ENCODE results near the gene B3GAT3. TPM values are rescaled to one million over a fixed set of nuclear protein-coding genes. Genes with fewer than 3 reads are reported as not detected.
A peak's percentile ranks its signal among the peaks of the same experiment; 100 is the strongest.
"Not testable (repeated sequence)": the region's sequence is repeated elsewhere in the genome, so short reads cannot be mapped to it uniquely, and the experiment has no call there.

B3GAT3 gene
- total RNA-seq, 2 donors from 2014 or later, result 69.6 to 79.5 TPM

GRCh38 chr11:62575156-62575555, 46.6 kb downstream of the B3GAT3 start:
- ATAC-seq (no peak), DNase-seq (ENCODE audit: low spot score in 2 of 2) (no peak)
- Mint-ChIP-seq H3K36me3 (peaks cover 47 to 51% of the 10 kb centered on the region in 2 donors), H3K27ac (peak overlapping the region; percentile 99 to 100), H3K9me3 (no peaks in the 10 kb centered on the region)

DNA sequence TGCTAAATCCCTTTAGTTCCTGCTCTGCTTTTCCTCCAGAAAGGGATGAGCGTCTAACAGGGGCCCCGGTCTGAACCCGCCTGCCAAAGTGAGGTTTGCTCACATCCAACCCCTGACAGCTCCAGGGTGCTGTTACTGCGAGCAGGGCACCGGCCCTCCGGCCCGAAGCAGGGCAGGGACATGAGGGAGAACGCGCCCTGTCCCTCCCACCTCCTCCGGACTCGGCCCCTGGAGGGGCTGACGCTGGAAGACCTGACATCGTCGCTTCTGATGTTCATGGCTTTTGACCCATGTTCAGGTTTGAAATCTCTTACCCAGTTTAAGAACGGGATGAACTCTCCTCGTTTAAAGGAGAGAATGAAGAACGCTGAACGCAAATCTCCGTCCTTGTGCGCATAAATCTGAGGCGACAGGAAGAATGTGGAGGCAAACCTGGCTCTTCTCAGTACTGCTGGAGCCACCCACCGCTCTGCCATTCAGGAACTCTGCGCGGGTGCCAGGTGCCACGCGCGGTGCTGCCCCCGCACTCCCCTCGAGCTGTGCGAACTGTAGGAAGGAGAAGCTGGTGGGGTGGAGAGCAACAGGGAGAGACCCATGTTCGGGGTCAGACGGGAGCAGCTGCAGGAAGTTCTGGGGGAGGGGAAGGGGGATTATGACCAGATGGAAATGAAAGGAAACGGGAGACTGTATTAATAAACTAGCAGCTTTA, 47.3 kb downstream of the B3GAT3 start:
- peak overlapping the region; percentile 99 to 100 for H3K27ac Mint-ChIP-seq
- DNase-seq (ENCODE audit: low spot score in 2 of 2) (no peak), ATAC-seq (peak; percentile 12 to 28)
- no peaks in the 10 kb centered on the region for H3K9me3 Mint-ChIP-seq
- peaks cover 51 to 54% of the 10 kb centered on the region in 2 donors for H3K36me3 Mint-ChIP-seq

- ATAC-seq (peak; percentile 96), DNase-seq (ENCODE audit: low spot score in 2 of 2) (peak; percentile 95 to 98)
- Mint-ChIP-seq H3K9me3 (no peaks in the 10 kb centered on the region), H3K36me3 (peaks cover 51 to 55% of the 10 kb centered on the region in 2 donors), H3K27ac (peak within 1 kb of the TSS; percentile 99 to 100)
Observed at GRCh38 chr11:62573592-62574362, 48.0 kb downstream of the B3GAT3 start, which contains the start of gene EEF1G. EEF1G (minus strand) TSS chr11:62573891; CDS start chr11:62573842, 49 bp downstream.

DNA sequence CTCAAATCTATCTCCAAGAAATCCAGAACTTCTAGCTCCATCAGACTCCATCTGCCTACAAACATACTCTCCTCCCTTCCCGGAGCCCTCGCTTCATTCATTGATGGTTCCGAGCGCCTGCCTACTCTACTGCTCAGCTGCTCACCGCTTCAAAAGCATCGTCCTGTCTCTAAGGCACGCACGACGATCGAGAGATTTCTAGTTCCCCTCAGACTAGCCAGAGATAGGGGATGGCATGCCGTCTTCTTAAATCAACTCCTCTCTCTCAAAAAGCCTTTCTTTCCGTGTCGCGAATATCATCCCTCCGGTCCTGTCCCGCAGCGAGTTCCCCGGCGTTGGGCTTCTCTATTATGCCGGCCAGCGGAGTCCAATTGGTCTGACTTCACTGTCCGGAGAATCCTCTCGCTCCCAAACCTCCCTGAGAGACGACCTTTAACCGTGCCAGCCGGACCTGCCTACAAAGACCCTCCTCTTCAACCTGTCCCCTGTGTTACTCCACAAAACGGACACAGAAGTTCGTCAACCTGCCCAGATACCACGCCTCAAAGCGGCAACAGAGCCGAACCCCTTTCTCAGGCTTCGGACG, 48.7 kb downstream of the B3GAT3 start:
- Mint-ChIP-seq H3K27ac (peak overlapping the region; percentile 99 to 100), H3K36me3 (peaks cover 51 to 60% of the 10 kb centered on the region in 2 donors), H3K9me3 (no peaks in the 10 kb centered on the region)
- DNase-seq (ENCODE audit: low spot score in 2 of 2), result no peak
- ATAC-seq, result no peak

DNA sequence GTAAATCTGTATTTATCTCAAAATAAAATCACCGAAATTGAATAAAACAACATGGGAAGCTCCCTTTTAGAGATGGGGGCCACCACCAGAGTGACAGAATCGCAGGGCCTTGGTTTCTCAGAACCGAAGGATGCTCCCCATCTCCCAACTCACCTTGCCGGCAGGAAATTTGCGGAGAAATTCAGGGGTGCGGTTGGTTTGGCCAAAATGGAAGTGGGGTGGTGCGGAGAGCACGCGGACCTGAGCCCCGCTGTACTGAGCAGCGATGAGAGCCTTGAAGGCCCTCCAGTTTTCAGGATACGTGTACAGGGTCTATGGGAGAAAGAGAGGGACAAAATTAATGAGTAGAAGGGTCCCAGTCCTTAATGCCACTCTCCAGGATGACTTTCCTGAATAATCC, 49.4 kb downstream of the B3GAT3 start:
- ATAC-seq, result no peak
- H3K9me3 Mint-ChIP-seq, result no peaks in the 10 kb centered on the region

DNA sequence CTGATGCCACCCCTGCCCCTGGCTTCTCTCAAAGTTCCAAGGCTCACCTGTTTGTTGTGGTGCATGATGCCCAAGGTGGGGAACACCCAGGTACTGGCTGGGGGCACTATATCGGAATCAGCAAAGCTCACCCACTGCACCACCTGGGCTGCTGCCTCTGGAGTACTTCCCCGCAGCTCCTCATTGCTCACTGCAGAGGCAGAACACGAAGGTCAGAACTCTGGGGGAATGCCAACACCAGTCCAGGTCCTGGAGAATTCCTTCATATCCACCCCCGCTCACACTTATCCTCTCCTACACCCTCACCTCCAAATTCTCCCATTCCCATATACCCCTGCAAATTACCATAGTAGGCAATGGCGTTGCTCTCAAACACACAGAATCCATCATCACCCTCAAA, 50.3 kb downstream of the B3GAT3 start:
- H3K9me3 Mint-ChIP-seq; ATAC-seq; DNase-seq (ENCODE audit: low spot score in 2 of 2): not testable (repeated sequence)
- Mint-ChIP-seq H3K36me3 (peaks cover 62 to 73% of the 10 kb centered on the region in 2 donors), H3K27ac (peak overlapping the region; percentile 93 to 99)

More for the DNA sequence above, 49.4 kb downstream of the B3GAT3 start:
- DNase-seq (ENCODE audit: low spot score in 2 of 2), result no peak
- Mint-ChIP-seq H3K36me3 (peaks cover 53 to 63% of the 10 kb centered on the region in 2 donors), H3K27ac (peak overlapping the region; percentile 99 to 100)

DNA sequence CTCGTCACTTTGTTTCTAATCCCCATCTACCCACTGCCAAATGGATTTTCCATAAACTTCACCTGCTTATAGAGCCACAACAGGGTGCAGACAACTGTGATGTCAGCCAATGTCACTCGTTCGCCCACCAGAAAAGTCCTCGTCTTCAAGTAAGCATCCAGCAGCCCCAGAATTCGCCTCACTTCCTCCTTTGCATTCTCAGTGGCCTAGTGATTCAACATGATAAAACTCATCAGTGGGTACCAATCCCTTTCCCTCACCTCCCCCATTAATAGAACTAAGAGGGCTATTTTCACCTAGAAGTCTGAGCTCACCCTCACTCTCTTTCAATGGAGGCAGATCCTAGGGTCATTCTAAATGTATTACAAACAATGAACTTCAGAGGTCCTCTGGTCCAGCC, 50.9 kb downstream of the B3GAT3 start:
- Mint-ChIP-seq H3K36me3 (peaks cover 65 to 79% of the 10 kb centered on the region in 2 donors), H3K27ac (peak overlapping the region; percentile 93 to 99)
- H3K9me3 Mint-ChIP-seq; ATAC-seq; DNase-seq (ENCODE audit: low spot score in 2 of 2): not testable (repeated sequence)

DNA sequence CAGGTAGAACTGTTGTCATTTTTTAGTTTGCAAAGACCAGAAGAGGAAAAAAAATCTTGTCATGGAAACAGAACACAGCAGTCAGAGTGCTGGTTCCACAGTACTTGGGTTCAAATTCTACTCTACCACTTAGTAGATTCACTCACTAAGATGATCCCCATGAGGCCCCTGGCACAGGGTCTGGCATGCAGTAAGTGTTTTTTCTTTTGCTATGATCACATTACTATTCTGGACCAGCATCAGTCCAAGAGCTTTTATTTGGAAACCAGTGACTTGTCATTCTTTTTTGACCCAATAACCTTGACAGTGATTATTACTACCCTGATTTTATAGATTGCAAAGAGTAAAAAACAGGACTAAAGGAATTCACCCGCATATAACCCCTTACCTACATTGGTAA, 52.2 kb downstream of the B3GAT3 start:
- Mint-ChIP-seq H3K9me3 (no peaks in the 10 kb centered on the region), H3K36me3 (peaks cover 56 to 87% of the 10 kb centered on the region in 2 donors), H3K27ac (peak overlapping the region in 1 of 2 donors; percentile 85)
- DNase-seq (ENCODE audit: low spot score in 2 of 2) (no peak), ATAC-seq (no peak)

DNA sequence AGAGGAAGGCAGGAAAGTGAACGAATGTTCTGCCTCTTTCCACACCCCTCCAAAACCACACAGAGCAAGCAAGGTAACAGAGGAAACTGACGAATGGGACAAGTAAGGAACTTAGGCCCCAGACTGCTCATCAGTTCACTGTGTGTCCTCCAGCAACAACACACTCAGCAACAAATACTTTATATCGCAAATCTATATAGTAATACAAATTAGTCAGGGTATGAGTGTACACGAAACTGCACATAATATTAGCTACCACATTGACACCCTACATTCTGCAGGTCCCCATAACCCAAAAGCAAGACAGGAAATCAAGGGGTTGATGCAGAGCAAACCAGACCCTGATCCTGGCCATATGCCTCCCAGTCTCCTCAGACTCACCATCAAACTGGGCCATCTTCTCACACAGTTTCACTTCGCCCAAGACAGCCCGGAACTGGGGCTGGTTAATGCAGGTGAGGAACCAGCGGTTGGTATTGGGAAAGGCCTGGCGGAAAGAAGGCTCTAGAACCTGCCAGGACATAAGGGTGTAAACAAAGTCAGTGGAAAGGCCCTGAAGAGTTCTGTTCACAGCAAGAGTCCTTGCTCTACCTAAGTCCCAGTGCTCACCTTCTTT, 54.7 kb downstream of the B3GAT3 start:
- H3K36me3 Mint-ChIP-seq, result peaks cover 32 to 66% of the 10 kb centered on the region in 2 donors
- DNase-seq (ENCODE audit: low spot score in 2 of 2) (no peak), ATAC-seq (peak; percentile 20 to 21)
- H3K9me3 Mint-ChIP-seq, result no peaks in the 10 kb centered on the region
- H3K27ac Mint-ChIP-seq, result peak overlapping the region; percentile 70 to 85

- Mint-ChIP-seq H3K9me3 (no peaks in the 10 kb centered on the region), H3K36me3 (peaks cover 29 to 64% of the 10 kb centered on the region in 2 donors), H3K27ac (peak overlapping the region; percentile 3 to 70)
- ATAC-seq (no peak), DNase-seq (ENCODE audit: low spot score in 2 of 2) (no peak)
Observed at GRCh38 chr11:62566247-62566646, 55.5 kb downstream of the B3GAT3 start.

Other genes with a start within 250 kb of the B3GAT3 start
- not detected for gene SCGB1A1, start 203.0 kb downstream of the B3GAT3 start, total RNA-seq
- 10 to 100 TPM; 17.6 to 97.3 TPM for gene AHNAK, start 75.2 kb downstream of the B3GAT3 start, total RNA-seq
- gene EEF1G, start 48.1 kb downstream of the B3GAT3 start, total RNA-seq, result 1,000 to 10,000 TPM; 1,622 to 2,023 TPM
- gene TUT1, start 30.5 kb downstream of the B3GAT3 start, total RNA-seq, result 10 to 100 TPM; 31.8 to 34.9 TPM
- gene MTA2, start 20.1 kb downstream of the B3GAT3 start, total RNA-seq, result 100 to 1,000 TPM; 180 to 259 TPM
- gene EML3, start 9.2 kb downstream of the B3GAT3 start, total RNA-seq, result 100 to 1,000 TPM; 104 to 141 TPM
- 1 to 10 TPM; 1.1 to 1.9 TPM for gene ROM1, start 8.7 kb downstream of the B3GAT3 start, total RNA-seq
- gene GANAB, start 24.6 kb upstream of the B3GAT3 start, total RNA-seq, result 100 to 1,000 TPM; 187 to 241 TPM
- 10 to 100 TPM; 11.8 to 32.5 TPM for gene INTS5, start 31.3 kb upstream of the B3GAT3 start, total RNA-seq
- gene C11orf98, start 43.2 kb upstream of the B3GAT3 start, total RNA-seq, result 100 to 1,000 TPM in 1 of 2 donors, 10 to 100 TPM in 1; 62.0 to 103 TPM
- 10 to 100 TPM; 20.7 to 34.4 TPM for gene CSKMT, start 43.3 kb upstream of the B3GAT3 start, total RNA-seq
- 1 to 10 TPM in 1 of 2 donors, under 1 TPM in 1; 0.87 to 4.7 TPM for gene UQCC3, start 49.7 kb upstream of the B3GAT3 start, total RNA-seq
- 10 to 100 TPM; 16.6 to 24.3 TPM for gene LBHD1, start 50.3 kb upstream of the B3GAT3 start, total RNA-seq
- 100 to 1,000 TPM in 1 of 2 donors, 10 to 100 TPM in 1; 97.2 to 129 TPM for gene UBXN1, start 57.1 kb upstream of the B3GAT3 start, total RNA-seq
- gene LRRN4CL, start 67.5 kb upstream of the B3GAT3 start, total RNA-seq, result under 1 TPM; 0.48 to 0.49 TPM
- 10 to 100 TPM; 28.8 to 42.6 TPM for gene BSCL2, start 85.4 kb upstream of the B3GAT3 start, total RNA-seq
- not detected for gene GNG3, start 85.7 kb upstream of the B3GAT3 start, total RNA-seq
- 10 to 100 TPM; 54.4 to 63.2 TPM for gene HNRNPUL2, start 105.5 kb upstream of the B3GAT3 start, total RNA-seq
- gene TTC9C, start 106.5 kb upstream of the B3GAT3 start, total RNA-seq, result 10 to 100 TPM; 55.6 to 68.9 TPM
- 10 to 100 TPM in 1 of 2 donors, 1 to 10 TPM in 1; 7.8 to 23.9 TPM for gene ZBTB3, start 132.2 kb upstream of the B3GAT3 start, total RNA-seq
- 100 to 1,000 TPM; 116 to 172 TPM for gene POLR2G, start 139.6 kb upstream of the B3GAT3 start, total RNA-seq
- gene TAF6L, start 149.4 kb upstream of the B3GAT3 start, total RNA-seq, result 10 to 100 TPM; 16.7 to 32.2 TPM
- 10 to 100 TPM; 19.5 to 20.9 TPM for gene TMEM179B, start 165.4 kb upstream of the B3GAT3 start, total RNA-seq
- gene TMEM223, start 170.0 kb upstream of the B3GAT3 start, total RNA-seq, result 10 to 100 TPM in 1 of 2 donors, 1 to 10 TPM in 1; 8.9 to 11.3 TPM
- gene NXF1, start 183.5 kb upstream of the B3GAT3 start, total RNA-seq, result 100 to 1,000 TPM; 104 to 132 TPM
- 10 to 100 TPM; 23.0 to 61.3 TPM for gene STX5, start 210.1 kb upstream of the B3GAT3 start, total RNA-seq
- under 1 TPM in 1 of 2 donors, not detected in 1; 0.70 TPM for gene TEX54, start 210.9 kb upstream of the B3GAT3 start, total RNA-seq
- 100 to 1,000 TPM in 1 of 2 donors, 10 to 100 TPM in 1; 87.2 to 105 TPM for gene WDR74, start 217.6 kb upstream of the B3GAT3 start, total RNA-seq

All from activated naive CD4-positive, alpha-beta T cell treated with anti-CD3 and anti-CD28 coated beads, Interleukin-2, amount 50 U/mL, for 72 hours (primary cell).